ENCODE measurements around the gene ZC3H8.

GRCh38 chr2:112220831-112221230 is 34.0 kb downstream of the ZC3H8 start:
- TF ChIP-seq CTCF (IDR thresholded peaks at IDR 0.05), result no peak
- TF ChIP-seq POLR2A (IDR thresholded peaks at IDR 0.05), result no peak
- TF ChIP-seq POLR2AphosphoS5 (IDR thresholded peaks at IDR 0.05; ENCODE audit: insufficient read depth in 1 of 2, low read depth in 1 of 2), result no peak
